ENCODE measurements around the gene KCTD11.
A peak's percentile ranks its signal among the peaks of the same experiment; 100 is the strongest.
"Not testable (repeated sequence)": the region's sequence is repeated elsewhere in the genome, so short reads cannot be mapped to it uniquely, and the experiment has no call there.

KCTD11 gene

DNA sequence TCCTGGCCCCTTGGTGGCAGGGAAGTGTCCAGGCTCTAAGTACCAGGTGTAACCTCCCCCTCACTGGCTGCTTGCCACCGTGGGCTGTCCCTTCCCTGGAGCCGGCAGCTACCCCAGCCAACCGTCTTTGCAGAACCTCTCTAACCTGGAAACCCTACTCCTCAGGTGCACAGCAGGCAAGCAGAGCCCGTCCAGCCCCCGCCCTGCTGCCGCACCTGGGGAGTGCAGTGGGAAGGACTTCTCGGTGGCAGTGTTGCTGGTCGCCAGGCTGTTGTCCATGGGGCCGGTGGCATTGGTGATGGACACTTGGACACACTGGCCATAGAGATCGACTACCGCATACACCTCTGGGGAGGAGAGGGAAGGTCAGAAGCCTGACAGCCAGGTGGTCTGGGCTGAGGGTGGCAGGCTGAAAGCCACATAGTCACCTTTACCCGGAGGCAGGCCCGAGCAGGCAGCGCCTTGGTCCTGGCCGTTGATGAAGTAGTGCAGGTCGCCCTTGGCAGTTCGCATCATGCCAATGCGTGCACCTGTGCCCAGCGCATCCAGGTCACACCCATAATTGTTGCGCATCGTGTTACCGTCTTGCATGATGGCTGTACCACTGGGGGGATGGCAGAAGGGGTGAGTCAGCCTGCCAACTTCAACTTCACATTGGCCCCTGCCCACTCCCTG is 29.3 kb upstream of the KCTD11 start:
- DNase-seq, result no peak

DNA sequence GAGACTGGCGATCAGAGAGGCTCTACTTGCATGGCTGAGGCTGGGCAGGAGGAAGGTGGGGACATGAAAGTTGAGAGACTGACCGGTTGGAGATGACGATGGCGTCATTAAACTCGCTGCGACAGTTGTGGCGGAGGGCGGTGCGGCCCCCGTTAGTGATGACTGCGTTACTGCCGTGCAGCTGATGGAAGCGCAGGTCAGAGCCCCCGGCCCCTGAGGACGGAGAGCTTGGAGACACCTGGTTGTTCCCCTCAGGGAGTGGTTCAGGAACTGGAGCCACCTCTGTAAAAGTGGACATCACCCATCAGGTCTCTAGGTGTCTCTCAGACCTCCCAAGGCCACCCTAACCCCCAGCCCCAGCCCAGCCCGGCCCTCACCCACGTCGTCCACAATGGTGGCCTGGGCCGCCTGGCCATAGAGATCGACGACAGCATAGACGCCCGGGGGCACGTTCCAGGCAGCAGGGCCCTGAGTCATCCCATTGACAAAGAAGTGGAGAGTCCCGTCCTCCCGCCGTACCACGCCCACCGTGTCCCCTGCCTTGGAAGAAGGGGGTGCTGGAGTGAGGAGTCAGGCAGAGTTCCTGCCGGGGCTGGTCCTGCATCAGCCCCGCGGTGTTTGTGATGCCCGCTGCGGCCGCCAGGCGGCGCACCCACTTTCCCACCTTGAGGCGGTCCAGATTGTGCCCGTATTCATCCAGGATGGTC is 28.1 kb upstream of the KCTD11 start:
- peak; percentile 55 for DNase-seq

DNA sequence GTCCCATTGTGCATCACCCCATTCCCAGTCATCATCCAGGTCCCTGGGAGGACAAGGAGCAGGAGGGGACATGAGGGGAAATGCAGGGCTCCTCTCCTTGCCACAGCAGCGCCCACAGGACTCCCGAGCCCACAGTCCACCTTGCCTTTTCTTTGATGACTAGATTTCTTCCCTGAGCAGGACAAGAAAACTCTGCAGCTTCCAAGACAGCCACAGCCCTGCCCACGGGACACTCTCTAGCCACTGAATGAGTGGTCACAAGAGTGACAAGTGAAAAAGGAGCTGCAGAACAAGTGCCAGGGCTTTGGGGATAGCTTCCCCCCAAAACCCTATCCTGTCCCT is 27.6 kb upstream of the KCTD11 start:
- no peak for DNase-seq

DNA sequence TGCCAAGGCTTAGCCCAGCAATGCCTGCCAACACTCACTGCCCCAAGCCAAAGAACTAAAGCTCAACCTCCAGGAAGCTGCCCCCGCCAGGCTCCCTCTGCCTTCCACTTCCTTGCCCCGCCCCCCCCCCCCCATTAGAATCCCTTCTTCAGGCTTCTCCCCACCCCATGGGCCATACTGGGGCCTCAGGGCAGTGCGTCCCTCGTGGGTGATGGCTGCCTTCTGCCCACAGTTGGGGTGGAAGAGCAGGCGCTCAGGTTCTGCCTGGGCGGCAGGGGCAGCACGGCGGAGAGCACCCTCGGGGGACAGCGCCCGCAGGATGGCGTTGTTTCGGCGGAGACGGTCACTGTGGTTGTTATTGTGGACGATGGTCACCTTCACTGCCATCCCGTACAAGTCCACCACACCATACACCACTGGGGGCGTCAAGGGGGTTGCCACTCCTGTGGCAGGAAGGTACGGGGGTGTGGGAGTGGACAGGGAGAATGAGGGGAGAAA is 26.9 kb upstream of the KCTD11 start:
- no peak for DNase-seq

DNA sequence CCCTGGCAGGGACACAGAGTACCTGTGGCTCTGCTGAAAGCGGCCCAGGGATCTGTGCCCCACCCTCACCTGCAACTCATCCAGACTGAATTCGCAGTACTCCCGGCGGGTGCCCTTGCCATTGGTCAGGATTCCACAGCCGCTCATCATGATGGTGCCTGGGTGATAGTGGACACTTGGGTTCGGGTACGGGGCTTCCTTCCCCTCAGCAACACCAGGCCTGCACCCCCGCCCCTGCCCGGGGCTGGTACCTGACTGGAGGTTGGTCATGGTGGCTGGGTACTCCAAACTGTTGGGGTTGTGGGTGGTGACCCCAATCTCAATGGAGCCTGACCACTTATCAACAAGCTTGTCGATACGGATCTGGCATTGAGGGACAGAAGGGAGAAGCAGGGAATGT is 25.8 kb upstream of the KCTD11 start:
- DNase-seq, result no peak

DNA sequence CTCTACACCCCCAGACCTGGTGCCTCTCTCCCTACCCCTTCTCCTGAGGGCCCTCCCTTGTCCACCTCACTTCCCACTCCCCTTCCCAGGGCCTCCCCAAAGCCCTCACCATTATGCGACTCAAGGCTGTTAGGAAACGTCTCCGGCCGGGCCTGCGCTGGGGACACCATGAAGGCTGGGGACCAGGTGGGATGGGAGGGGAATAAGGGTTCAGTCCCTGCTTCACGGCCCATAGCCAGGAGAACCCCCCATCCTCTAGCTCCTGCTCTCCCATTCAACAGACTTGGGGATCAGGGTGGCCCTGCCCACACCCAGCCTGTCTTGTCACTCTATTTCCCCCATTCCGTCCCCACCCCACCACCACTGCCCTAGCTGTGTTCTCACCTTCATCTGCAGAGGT is 24.9 kb upstream of the KCTD11 start:
- no peak for DNase-seq

DNA sequence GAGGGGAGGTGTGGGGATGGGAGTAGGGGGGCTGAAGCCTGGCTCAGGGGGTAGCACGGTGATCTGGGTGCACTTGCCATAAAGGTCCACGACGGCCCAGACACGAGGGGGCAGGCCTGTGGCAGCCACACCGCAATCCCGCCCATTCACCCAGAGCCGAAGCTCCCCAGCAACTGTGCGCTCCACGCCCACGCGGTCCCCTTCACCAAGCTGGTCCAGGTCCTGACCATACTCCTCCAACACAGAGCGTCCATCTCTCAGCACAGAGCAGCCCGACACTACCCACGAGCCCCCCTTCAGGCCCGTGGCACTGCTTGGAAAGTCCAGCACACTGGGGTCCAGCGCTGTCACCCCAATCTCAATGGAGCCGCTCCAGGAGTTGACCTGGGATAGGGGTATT is 24.5 kb upstream of the KCTD11 start:
- DNase-seq, result no peak

DNA sequence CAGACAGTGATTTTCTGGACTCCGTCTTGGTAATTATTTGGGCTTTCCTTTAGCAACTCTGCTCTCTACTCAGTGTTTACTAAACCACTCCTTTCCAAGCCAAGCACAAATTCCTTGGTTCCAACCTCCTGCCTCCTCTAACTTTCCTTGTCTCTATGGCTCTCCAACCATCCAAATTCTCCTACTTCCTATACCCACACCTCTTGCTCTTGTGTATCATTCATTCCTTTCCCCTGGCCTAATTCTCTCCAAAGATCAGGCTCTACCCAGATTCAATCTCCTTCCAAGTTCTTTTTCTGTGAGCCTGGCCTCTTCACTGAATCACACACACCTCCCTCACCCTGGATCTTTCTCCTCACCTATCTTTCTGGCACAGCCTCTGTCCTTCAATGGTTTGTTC is 24.0 kb upstream of the KCTD11 start:
- DNase-seq, result no peak

DNA sequence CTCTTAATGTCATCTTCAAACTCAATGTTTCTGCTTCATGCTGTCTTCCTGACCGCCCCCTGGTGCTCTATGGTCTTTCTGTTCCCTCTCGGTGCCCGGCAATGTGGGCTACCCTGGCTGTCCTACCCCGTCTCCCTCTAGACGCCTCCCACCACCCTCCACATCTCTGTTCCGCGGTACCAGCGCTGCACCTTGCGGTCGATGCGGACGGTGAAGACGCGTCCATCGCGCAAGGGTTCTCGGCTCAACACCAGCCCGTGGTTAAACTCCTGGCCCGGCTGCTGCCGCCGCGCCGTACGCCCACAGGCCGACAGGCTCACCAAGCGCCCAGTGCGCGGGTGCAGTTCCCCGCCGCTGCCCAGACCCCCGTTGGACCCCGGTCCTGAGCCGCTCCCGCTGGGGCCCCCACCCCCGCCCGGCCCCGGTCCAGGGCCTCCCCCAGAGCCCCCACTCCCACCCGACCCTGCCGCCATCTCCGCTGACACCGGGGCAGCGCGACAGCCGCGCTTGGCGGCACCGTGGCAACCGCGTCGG is 23.1 kb upstream of the KCTD11 start, which contains the start of gene NEURL4:
NEURL4 (minus strand) TSS at position 496 of the 534 bp plus-strand sequence; CDS start at position 473, 23 bp downstream.
- peak; percentile 50 for DNase-seq

DNA sequence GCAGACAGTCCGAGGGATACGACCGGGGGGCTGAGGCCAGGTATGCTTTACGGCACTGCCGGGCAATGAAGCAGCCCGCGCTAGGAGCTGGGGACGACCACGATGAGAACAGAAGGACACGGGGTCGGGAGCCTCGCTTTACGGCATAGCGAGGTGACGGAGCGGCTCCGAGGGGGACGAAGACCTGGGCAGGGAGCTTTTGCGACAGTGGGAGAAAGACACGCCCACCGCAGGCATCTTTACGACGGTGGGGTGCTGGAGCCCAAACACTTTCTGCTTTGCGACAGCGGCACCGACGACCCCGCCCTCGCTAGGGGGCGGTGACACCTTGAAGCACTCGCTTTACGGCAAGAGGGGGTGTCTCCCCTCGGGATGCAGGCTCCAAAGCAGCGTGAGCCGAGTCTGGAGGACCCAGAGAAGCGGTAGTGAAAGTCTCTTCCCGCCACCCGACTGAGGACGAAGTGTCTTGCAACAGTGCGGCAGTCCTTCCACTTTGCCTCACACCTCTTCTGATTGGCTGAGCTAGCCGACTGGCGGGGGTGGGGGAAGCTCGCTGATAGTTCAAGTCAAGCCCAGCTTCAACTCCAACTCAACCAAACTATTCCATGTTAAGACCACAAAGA is 22.5 kb upstream of the KCTD11 start:
- DNase-seq, result peak; percentile 99

DNA sequence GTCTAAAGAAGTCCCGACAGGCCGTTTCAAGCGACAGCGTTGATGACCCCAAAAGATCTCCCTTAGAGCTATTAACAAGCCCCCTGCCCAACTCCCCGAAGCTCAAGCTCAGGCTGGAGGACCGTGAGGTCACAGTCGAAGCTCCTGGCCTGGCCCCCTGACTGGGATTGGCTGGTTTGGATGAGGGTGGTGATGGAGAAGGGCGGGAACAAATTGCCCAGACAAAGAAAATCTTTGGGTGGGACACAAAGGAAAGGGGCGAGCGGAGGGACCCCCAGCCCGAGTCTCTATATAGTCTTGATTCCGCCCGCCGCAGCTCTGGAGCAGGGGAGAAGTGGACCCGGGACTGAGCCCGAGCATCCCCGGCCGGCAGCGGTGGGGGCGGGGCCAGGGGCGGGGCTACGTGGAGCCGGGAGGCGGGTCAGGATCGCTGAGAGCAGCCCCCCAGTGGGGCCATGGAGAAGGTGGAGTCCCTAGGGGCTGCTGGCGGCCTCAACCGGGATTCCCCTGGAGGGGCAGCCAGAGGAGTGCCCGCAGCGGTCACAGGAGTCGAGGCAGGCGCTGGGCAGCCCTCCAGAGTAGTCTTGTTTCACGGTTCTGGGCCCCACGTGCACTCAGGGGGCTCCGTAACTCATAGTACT is 21.8 kb upstream of the KCTD11 start:
- peak; percentile 94 for DNase-seq

DNA sequence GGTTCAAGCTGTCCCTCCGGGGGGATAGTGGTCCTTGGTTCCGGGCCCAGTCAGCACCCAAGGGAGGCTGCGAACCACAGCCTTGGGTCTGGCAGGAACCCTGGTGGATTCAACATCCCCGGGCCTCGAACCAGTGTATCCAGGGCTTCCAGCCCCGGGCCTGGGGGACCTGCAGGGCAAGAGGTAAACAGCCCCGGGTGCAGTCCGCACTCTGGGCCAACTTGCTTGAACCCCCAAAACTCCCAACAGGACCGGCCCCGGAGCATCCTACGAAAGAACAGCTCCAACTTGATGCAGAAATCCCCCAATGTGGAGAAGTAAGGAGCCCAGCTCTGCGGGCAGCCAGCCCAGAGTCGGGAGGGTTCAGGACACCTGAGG is 21.3 kb upstream of the KCTD11 start:
- DNase-seq, result no peak

DNA sequence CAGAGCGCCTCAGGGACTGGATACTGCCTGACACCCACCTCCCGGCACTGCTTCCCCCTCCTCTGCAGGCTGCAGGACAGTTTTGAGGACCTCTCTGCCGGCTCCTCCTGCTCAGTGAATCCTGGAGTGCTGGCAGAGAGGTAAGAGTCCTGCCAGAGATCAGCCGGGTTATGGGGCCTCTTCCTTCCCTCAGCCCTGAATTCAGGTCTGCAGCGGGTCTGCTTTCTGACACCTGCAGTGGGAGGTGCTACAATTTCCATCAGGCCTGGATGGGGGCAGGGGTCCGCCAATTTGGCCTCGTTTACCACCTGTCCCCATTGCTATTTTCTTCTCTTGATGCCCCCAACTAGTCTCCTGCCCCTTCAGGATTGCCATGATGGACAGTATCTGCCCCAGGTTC is 19.9 kb upstream of the KCTD11 start:
- no peak for DNase-seq

DNA sequence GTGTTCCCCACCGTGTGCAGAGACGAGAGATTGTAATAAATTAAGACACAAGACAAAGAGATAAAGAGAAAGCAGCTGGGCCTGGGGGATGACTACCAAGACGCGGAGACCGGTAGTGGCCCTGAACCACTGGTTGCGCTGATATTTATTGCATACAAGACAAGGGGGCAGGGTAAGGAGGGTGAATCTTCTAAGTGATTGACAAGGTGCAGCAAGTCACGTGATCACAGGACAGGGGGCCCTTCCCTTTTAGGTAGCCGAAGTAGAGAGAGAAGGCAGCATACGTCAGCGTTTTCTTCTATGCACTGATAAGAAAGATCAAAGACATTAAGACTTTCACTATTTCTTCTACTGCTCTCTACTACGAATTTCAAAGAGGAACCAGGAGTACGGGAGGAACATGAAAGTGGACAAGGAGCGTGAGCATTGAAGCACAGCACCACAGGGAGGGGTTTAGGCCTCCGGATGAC is 19.3 kb upstream of the KCTD11 start:
- DNase-seq, result peak; percentile 50

DNA sequence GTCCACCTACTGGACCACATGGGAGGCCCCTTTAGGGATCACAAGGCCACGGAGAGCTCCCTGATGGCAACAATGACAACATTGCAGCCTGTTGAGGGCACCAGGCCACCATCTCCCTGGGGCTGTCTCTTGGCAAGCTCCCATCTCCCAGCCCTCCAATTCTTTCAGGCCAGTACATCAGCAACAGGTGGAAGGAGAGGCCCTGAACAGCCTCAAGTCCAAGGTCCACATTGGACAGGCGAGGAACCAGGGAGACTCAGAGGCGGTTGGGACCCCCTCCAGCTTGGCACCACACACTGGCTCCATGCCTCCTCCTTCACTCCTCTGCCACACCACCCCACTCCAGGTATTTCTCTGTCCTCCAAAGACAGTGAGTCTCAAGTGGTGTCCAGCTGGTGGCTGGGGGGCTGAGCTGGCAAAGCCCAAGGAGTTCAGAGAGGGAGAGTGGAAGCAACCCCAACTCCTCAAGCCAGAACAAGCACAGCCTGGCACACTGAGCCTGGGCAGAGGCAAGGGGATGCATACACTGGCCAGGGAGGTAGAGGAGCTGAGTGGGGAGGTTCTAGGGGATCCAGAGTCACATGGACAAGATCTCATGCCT is 16.9 kb upstream of the KCTD11 start:
- DNase-seq, result no peak

DNA sequence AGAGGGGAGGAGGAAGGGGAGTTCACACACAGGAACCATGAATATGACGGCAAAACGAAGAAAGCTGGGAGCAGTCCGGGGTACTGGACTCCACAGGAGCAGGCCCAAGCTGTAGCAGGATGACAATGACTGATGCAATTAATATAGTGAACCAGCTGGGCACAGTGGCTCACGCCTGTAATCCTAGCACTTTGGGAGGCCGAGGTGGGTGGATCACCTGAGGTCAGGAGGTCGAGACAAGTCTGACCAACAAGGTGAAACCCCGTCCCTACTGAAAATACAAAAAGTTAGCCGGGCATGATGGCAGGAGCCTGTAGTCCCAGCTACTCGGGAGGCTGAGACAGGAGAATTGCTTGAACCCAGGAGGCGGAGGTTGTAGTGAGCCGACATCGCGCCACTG is 16.2 kb upstream of the KCTD11 start:
- not testable (repeated sequence) for DNase-seq

DNA sequence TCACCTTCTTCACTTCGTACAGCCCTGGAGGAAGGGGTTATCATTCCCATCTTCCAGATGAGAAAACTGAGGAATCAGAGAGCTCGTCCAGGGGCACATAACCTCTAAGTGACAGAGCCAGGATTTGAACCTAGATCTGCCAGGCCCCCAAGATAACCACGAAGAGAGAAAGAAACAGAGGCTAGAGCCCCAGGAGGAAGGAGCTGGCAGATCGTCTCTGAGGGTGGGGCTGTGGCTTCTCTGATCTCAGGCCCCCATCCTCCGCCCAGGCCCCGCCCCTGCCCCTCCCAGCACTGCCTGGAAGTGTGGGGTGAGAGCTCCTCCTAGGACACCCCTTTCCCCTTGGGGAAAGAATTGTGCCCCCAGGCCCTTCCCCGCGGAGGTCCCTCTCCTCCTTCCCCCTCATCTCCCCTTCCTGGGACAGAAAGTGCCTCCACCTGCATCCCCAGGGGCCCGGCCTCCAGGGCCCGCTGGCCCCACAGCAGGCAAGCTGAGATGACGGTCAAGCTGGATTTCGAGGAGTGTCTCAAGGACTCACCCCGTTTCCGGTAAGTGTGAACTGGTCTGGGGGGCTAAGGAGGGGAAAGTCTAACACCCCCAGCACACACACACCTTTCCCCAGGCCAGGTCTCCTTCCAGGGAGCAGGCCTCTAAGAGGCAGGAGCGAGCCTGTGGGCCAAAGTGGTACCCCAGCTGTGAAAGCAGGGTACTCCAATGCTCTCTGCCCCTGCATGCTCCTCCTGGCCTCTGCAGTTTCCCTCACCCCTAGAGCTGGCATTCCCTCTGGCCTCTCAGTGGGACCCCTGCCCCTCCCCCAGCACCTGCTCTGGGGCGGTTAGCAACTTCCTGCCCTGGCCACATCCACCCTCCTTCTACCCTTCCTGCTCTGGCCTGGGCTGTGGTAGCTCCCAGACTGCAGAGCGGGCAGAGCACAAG is 15.5 kb upstream of the KCTD11 start, which contains the start of gene ACAP1:
ACAP1 (plus strand) TSS at position 290 of the 936 bp plus-strand sequence; CDS start at position 496, 206 bp downstream.
- peak; percentile 93 for DNase-seq

DNA sequence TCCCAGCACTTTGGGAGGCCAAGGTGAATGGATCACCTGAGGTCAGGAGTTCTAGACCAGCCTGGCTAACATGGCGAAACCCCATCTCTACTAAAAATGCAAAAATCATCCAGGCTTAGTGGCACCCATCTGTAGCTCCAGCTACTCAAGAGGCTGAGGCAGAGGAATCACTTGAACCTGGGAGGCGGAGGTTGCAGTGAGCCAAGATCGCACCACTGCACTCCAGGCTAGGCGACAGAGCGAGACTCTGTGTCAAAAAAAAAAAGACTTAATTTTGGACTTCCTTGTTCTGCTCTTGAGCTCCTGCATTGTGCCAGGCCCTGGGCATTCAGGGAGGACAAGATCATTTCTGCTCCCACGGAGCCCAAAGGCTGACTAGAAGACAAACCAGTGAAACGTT is 14.4 kb upstream of the KCTD11 start:
- DNase-seq, result not testable (repeated sequence)

DNA sequence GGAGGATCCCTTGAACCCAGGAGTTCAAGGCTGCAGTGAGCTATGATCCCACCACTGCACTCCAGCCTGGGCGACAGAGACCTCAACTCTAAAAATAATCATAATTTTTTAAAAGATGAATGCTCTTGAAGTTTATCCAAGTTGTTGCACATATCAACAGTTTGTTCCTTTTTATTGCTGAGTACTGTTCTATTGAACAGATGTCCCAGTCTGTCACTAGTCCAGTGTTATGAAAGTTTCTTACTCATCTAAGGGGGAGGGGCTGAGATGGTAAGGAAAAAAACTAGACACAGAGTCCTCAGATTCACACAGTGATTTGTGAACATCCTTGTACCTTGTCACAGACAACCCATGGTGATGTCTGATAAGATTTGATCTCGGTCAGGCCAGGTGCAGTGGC is 11.8 kb upstream of the KCTD11 start:
- peak; percentile 34 for DNase-seq

DNA sequence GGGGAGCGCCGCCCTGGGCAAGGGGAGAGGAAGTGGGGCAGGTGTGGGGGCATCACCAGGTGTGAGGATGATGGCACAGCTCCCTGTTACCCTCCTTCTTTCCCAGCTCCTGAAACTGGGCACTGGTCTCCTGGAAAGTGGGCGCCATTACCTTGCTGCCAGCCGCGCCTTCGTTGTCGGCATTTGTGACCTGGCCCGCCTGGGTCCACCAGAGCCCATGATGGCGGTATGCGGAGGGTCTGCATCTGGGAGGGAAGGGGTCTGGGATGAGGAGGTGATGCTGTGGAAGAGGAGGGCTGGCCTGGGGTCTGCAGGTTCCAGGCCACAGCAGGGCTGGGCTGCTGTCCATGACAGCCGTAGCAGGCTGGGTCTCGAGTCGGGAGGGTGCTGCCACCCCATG is 10.1 kb upstream of the KCTD11 start:
- DNase-seq, result no peak

DNA sequence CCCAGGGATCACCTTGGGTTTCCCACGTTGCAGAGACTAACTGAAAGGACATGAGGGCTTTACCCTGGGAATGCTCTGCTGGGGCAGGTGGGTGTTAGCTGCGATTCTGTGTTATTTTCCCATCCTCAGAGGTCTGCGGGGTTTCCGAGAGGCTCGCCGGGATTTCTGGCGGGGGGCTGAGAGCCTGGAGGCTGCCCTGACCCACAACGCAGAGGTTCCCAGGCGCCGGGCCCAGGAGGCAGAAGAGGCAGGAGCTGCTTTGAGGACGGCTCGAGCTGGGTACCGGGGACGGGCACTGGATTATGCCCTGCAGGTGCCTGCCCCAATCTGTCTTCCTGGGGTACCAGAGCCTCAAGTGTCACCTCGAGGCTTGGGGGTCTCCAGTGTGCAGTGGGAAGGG is 8.7 kb upstream of the KCTD11 start:
- DNase-seq, result no peak

Measured in hematopoietic multipotent progenitor cell treated with erythropoietin and hydrocortisone succinate and interleukin-3 and kit ligand, for 4 days (in vitro differentiated cells).